ENCODE data around the gene ATP6V1C2.

Gene ATP6V1C2

GRCh38 chr2:10792660-10793400 is 71.4 kb downstream of the ATP6V1C2 start:
- no peak overlapping the region for H2BK5ac ChIP-seq (ENCODE audit: low read length)
- H3K18ac ChIP-seq (ENCODE audit: low read length) = no peak overlapping the region
- no peak overlapping the region for H2AFZ ChIP-seq (ENCODE audit: low read length)
- no peak overlapping the region for H3K23ac ChIP-seq (ENCODE audit: low read depth, low read length, poor library complexity)
- no peaks in the 10 kb centered on the region for H3K79me1 ChIP-seq (ENCODE audit: low read depth, low read length)
- H3K36me3 ChIP-seq (replicated peaks in 1 of 2; ENCODE audit: control insufficient read depth in 2 of 2, insufficient read depth in 2 of 2, low read length in 2 of 2) = peaks cover 37 to 99% of the 10 kb centered on the region in 2 donors
- peak overlapping the region in 1 of 2 donors; percentile 67 for H3K4me3 ChIP-seq (ENCODE audit: low read length in 2 of 2)
- no peak overlapping the region for H2BK12ac ChIP-seq (ENCODE audit: low read length)
- H3K27ac ChIP-seq (replicated peaks; ENCODE audit: low read length) = no peak overlapping the region
- no peak overlapping the region for H4K8ac ChIP-seq (ENCODE audit: low read depth, low read length)
- H3K4me2 ChIP-seq (ENCODE audit: insufficient read depth, low read length, poor library complexity, severe bottlenecking) = no peak overlapping the region
- WGBS, 2 donors (ENCODE audit: extremely low coverage in 2 of 2, insufficient read length in 2 of 2, insufficient replicate concordance in 1 of 2) = no CpG with 5 or more reads among the region's 17 CpGs
- no peak overlapping the region for H2BK15ac ChIP-seq (ENCODE audit: low read length)
- no peak overlapping the region for H2AK5ac ChIP-seq (ENCODE audit: low read depth, low read length)
- no peak overlapping the region for H3K9ac ChIP-seq (ENCODE audit: low read depth, low read length, poor library complexity)
- H2BK120ac ChIP-seq (ENCODE audit: low read depth, low read length) = no peak overlapping the region
- DNase-seq (ENCODE audit: low spot score) = no peak
- H3K27me3 ChIP-seq (ENCODE audit: control insufficient read depth in 3 of 3, insufficient read depth in 3 of 3, low read depth in 1 of 3, low read length in 3 of 3) = no peaks in the 10 kb centered on the region
- H3K4me1 ChIP-seq (ENCODE audit: control insufficient read depth in 2 of 2, insufficient read depth in 1 of 2, low read depth in 1 of 2, low read length in 2 of 2) = no peaks in the 10 kb centered on the region
- no peaks in the 10 kb centered on the region for H3K9me3 ChIP-seq (replicated peaks in 1 of 2; ENCODE audit: control insufficient read depth in 2 of 2, insufficient read depth in 1 of 2, low read depth in 1 of 2, low read length in 2 of 2)
- H3K4ac ChIP-seq (ENCODE audit: low read length) = no peak overlapping the region
- H3K14ac ChIP-seq (ENCODE audit: low read length) = no peak overlapping the region
- H4K91ac ChIP-seq (ENCODE audit: low read depth, low read length, poor library complexity) = no peak overlapping the region

DNA sequence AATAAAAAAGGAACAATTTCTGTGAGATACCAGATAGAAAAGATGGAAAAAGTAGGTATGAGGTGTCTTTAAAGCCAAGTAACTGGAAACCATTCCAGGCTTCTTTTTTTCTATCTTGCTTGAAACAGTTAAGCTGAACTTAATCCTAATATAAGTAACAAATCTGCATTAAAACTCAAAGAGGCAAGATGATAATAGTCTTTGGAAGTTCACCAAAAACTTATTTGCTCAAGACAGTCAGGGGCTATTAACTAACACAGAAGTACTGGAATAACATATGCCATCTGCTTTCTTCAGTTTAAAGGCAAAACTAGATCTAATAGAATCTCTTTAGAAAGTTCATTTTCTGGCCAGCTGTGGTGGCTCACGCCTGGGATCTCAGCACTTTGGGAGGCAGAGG is 72.4 kb downstream of the ATP6V1C2 start:
- Histone ChIP-seq H3K9me3 (replicated peaks in 1 of 2; ENCODE audit: control insufficient read depth in 2 of 2, insufficient read depth in 1 of 2, low read depth in 1 of 2, low read length in 2 of 2) (no peaks in the 10 kb centered on the region), H2BK5ac (ENCODE audit: low read length) (no peak overlapping the region), H3K23ac (ENCODE audit: low read depth, low read length, poor library complexity) (no peak overlapping the region), H2AFZ (ENCODE audit: low read length) (no peak overlapping the region), H3K36me3 (replicated peaks in 1 of 2; ENCODE audit: control insufficient read depth in 2 of 2, insufficient read depth in 2 of 2, low read length in 2 of 2) (peaks cover 32 to 99% of the 10 kb centered on the region in 2 donors), H4K8ac (ENCODE audit: low read depth, low read length) (no peak overlapping the region), H4K91ac (ENCODE audit: low read depth, low read length, poor library complexity) (no peak overlapping the region), H2BK12ac (ENCODE audit: low read length) (no peak overlapping the region), H3K27ac (replicated peaks; ENCODE audit: low read length) (no peak overlapping the region), H3K14ac (ENCODE audit: low read length) (no peak overlapping the region), H3K4me2 (ENCODE audit: insufficient read depth, low read length, poor library complexity, severe bottlenecking) (no peak overlapping the region), H3K9ac (ENCODE audit: low read depth, low read length, poor library complexity) (no peak overlapping the region), H2BK120ac (ENCODE audit: low read depth, low read length) (no peak overlapping the region), H3K27me3 (ENCODE audit: control insufficient read depth in 3 of 3, insufficient read depth in 3 of 3, low read depth in 1 of 3, low read length in 3 of 3) (no peaks in the 10 kb centered on the region), H2AK5ac (ENCODE audit: low read depth, low read length) (no peak overlapping the region), H3K18ac (ENCODE audit: low read length) (no peak overlapping the region), H3K4me1 (ENCODE audit: control insufficient read depth in 2 of 2, insufficient read depth in 1 of 2, low read depth in 1 of 2, low read length in 2 of 2) (no peaks in the 10 kb centered on the region), H2BK15ac (ENCODE audit: low read length) (no peak overlapping the region), H3K79me1 (ENCODE audit: low read depth, low read length) (no peaks in the 10 kb centered on the region), H3K4me3 (ENCODE audit: low read length in 2 of 2) (no peak overlapping the region), H3K4ac (ENCODE audit: low read length) (no peak overlapping the region)
- DNase-seq (ENCODE audit: low spot score) = no peak
- no CpG with 5 or more reads among the region's 1 CpG for WGBS, 2 donors (ENCODE audit: extremely low coverage in 2 of 2, insufficient read length in 2 of 2, insufficient replicate concordance in 1 of 2)

DNA sequence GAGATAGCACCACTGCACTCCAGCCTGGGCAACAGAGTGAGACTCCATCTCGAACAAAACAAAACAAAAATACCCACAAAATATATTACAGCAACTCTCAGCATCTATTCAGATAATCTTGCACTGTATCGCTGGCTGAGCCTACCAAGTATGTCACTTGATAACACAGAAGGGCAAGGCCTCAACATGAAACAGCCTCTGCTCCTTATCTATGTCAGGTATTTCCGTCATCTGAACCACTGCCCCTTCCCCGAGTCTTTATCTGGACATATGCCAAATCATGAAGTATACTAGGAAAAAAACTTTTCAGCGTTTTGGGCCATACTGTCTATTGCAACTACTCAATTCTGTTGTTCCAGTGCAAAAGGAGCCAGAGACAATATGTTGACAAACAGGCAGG is 73.4 kb downstream of the ATP6V1C2 start:
- no peak overlapping the region for H3K23ac ChIP-seq (ENCODE audit: low read depth, low read length, poor library complexity)
- H3K4me2 ChIP-seq (ENCODE audit: insufficient read depth, low read length, poor library complexity, severe bottlenecking) = no peak overlapping the region
- no peak overlapping the region for H3K18ac ChIP-seq (ENCODE audit: low read length)
- H2BK12ac ChIP-seq (ENCODE audit: low read length) = no peak overlapping the region
- H3K79me1 ChIP-seq (ENCODE audit: low read depth, low read length) = no peaks in the 10 kb centered on the region
- H3K4me3 ChIP-seq (ENCODE audit: low read length in 2 of 2) = no peak overlapping the region
- H3K9me3 ChIP-seq (replicated peaks in 1 of 2; ENCODE audit: control insufficient read depth in 2 of 2, insufficient read depth in 1 of 2, low read depth in 1 of 2, low read length in 2 of 2) = no peaks in the 10 kb centered on the region
- H2BK5ac ChIP-seq (ENCODE audit: low read length) = no peak overlapping the region
- DNase-seq (ENCODE audit: low spot score) = no peak
- no peak overlapping the region for H4K8ac ChIP-seq (ENCODE audit: low read depth, low read length)
- H4K91ac ChIP-seq (ENCODE audit: low read depth, low read length, poor library complexity) = no peak overlapping the region
- no peaks in the 10 kb centered on the region for H3K4me1 ChIP-seq (ENCODE audit: control insufficient read depth in 2 of 2, insufficient read depth in 1 of 2, low read depth in 1 of 2, low read length in 2 of 2)
- no peak overlapping the region for H3K9ac ChIP-seq (ENCODE audit: low read depth, low read length, poor library complexity)
- H2BK15ac ChIP-seq (ENCODE audit: low read length) = no peak overlapping the region
- H2AFZ ChIP-seq (ENCODE audit: low read length) = no peak overlapping the region
- no CpG with 5 or more reads among the region's 5 CpGs for WGBS, 2 donors (ENCODE audit: extremely low coverage in 2 of 2, insufficient read length in 2 of 2, insufficient replicate concordance in 1 of 2)
- peaks cover 28 to 99% of the 10 kb centered on the region in 2 donors for H3K36me3 ChIP-seq (replicated peaks in 1 of 2; ENCODE audit: control insufficient read depth in 2 of 2, insufficient read depth in 2 of 2, low read length in 2 of 2)
- H3K27ac ChIP-seq (replicated peaks; ENCODE audit: low read length) = no peak overlapping the region
- no peak overlapping the region for H3K14ac ChIP-seq (ENCODE audit: low read length)
- no peak overlapping the region for H2BK120ac ChIP-seq (ENCODE audit: low read depth, low read length)
- H3K4ac ChIP-seq (ENCODE audit: low read length) = no peak overlapping the region
- H2AK5ac ChIP-seq (ENCODE audit: low read depth, low read length) = no peak overlapping the region
- no peaks in the 10 kb centered on the region for H3K27me3 ChIP-seq (ENCODE audit: control insufficient read depth in 3 of 3, insufficient read depth in 3 of 3, low read depth in 1 of 3, low read length in 3 of 3)

GRCh38 chr2:10795508-10796046 is 74.1 kb downstream of the ATP6V1C2 start:
- H3K4me3 ChIP-seq (ENCODE audit: low read length in 2 of 2) = no peak overlapping the region
- no peak overlapping the region for H3K4ac ChIP-seq (ENCODE audit: low read length)
- H3K27me3 ChIP-seq (ENCODE audit: control insufficient read depth in 3 of 3, insufficient read depth in 3 of 3, low read depth in 1 of 3, low read length in 3 of 3) = no peaks in the 10 kb centered on the region
- no peak overlapping the region for H4K91ac ChIP-seq (ENCODE audit: low read depth, low read length, poor library complexity)
- H3K79me1 ChIP-seq (ENCODE audit: low read depth, low read length) = no peaks in the 10 kb centered on the region
- DNase-seq (ENCODE audit: low spot score) = no peak
- H3K23ac ChIP-seq (ENCODE audit: low read depth, low read length, poor library complexity) = no peak overlapping the region
- H3K4me1 ChIP-seq (ENCODE audit: control insufficient read depth in 2 of 2, insufficient read depth in 1 of 2, low read depth in 1 of 2, low read length in 2 of 2) = no peaks in the 10 kb centered on the region
- no peak overlapping the region for H3K9ac ChIP-seq (ENCODE audit: low read depth, low read length, poor library complexity)
- H2BK5ac ChIP-seq (ENCODE audit: low read length) = no peak overlapping the region
- H3K36me3 ChIP-seq (replicated peaks in 1 of 2; ENCODE audit: control insufficient read depth in 2 of 2, insufficient read depth in 2 of 2, low read length in 2 of 2) = peaks cover 27 to 99% of the 10 kb centered on the region in 2 donors
- no peak overlapping the region for H3K18ac ChIP-seq (ENCODE audit: low read length)
- no peak overlapping the region for H3K27ac ChIP-seq (replicated peaks; ENCODE audit: low read length)
- H2BK12ac ChIP-seq (ENCODE audit: low read length) = no peak overlapping the region
- no peak overlapping the region for H3K14ac ChIP-seq (ENCODE audit: low read length)
- H4K8ac ChIP-seq (ENCODE audit: low read depth, low read length) = no peak overlapping the region
- no peak overlapping the region for H2BK15ac ChIP-seq (ENCODE audit: low read length)
- no peak overlapping the region for H2AFZ ChIP-seq (ENCODE audit: low read length)
- no peaks in the 10 kb centered on the region for H3K9me3 ChIP-seq (replicated peaks in 1 of 2; ENCODE audit: control insufficient read depth in 2 of 2, insufficient read depth in 1 of 2, low read depth in 1 of 2, low read length in 2 of 2)
- H2AK5ac ChIP-seq (ENCODE audit: low read depth, low read length) = no peak overlapping the region
- H2BK120ac ChIP-seq (ENCODE audit: low read depth, low read length) = no peak overlapping the region
- no CpG with 5 or more reads among the region's 7 CpGs for WGBS, 2 donors (ENCODE audit: extremely low coverage in 2 of 2, insufficient read length in 2 of 2, insufficient replicate concordance in 1 of 2)
- H3K4me2 ChIP-seq (ENCODE audit: insufficient read depth, low read length, poor library complexity, severe bottlenecking) = no peak overlapping the region

Measured in neuronal stem cell (in vitro differentiated cells).